ENCODE measurements around the gene FFAR1.

The FFAR1 gene

DNA sequence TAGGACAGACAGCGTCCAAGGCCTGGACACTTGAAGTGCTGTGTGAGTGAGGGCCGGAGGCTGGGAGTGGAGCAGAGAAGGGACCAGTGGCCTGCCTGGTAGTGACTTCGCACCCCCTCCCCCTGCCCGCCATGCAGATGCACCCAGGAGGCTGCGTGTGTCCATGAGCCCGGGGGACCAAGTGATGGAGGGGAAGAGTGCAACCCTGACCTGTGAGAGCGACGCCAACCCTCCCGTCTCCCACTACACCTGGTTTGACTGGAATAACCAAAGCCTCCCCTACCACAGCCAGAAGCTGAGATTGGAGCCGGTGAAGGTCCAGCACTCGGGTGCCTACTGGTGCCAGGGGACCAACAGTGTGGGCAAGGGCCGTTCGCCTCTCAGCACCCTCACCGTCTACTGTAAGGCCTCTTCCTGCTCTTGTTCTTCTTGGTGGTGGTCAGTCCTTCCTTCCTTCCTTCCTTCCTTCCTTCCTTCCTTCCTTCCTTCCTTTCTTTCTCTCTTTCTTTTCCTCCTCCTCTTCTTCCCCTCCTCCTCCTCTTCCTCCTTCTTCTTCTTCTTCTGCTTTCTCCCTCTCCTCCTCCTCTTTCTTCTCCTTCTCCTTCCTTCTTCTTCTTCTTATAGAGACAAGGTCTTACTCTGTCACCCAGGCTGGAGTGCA lies 6.0 kb upstream of the FFAR1 start:
- H2BK120ac ChIP-seq (ENCODE audit: low read depth, low read length): no peak overlapping the region
- H3K9me3 ChIP-seq (ENCODE audit: control insufficient read depth, low read length): no peaks in the 10 kb centered on the region
- H3K27ac ChIP-seq (ENCODE audit: low read length, poor library complexity, severe bottlenecking): no peak overlapping the region
- no peak overlapping the region for H2BK5ac ChIP-seq (ENCODE audit: low read depth, low read length, poor library complexity, severe bottlenecking)
- H3K4ac ChIP-seq (ENCODE audit: low read depth in 1 of 2, low read length in 2 of 2): no peak overlapping the region
- H3K4me2 ChIP-seq (ENCODE audit: low read length, poor library complexity, severe bottlenecking): no peak overlapping the region
- H4K91ac ChIP-seq (ENCODE audit: low read length): no peak overlapping the region
- H3K4me3 ChIP-seq (ENCODE audit: insufficient read depth in 1 of 2, low read depth in 1 of 2, low read length in 2 of 2): no peak overlapping the region
- no peak overlapping the region for H2BK15ac ChIP-seq (ENCODE audit: low read depth, poor library complexity, severe bottlenecking)
- no peak overlapping the region for H2AFZ ChIP-seq (ENCODE audit: low read depth, low read length)
- H3K9ac ChIP-seq (ENCODE audit: low read length): no peak overlapping the region
- H2BK12ac ChIP-seq (ENCODE audit: low read length in 2 of 2): no peak overlapping the region
- H2AK5ac ChIP-seq (ENCODE audit: low read length, severe bottlenecking): no peak overlapping the region
- H3K14ac ChIP-seq (ENCODE audit: low read length in 2 of 2): no peak overlapping the region
- H3K36me3 ChIP-seq (ENCODE audit: control insufficient read depth in 1 of 2, insufficient read depth in 2 of 2, low read depth in 1 of 2, low read length in 2 of 2): no peaks in the 10 kb centered on the region
- no peak overlapping the region for H4K8ac ChIP-seq (ENCODE audit: low read length)
- 89% methylated on average over 14 of the region's 14 CpGs for WGBS
- no peaks in the 10 kb centered on the region for H3K79me1 ChIP-seq (replicated peaks; ENCODE audit: low read length, poor library complexity, severe bottlenecking)
- no peak overlapping the region for H3K23ac ChIP-seq (ENCODE audit: low read length in 2 of 2)
- H3K4me1 ChIP-seq (ENCODE audit: control insufficient read depth, insufficient read depth, low read depth, low read length): no peaks in the 10 kb centered on the region
- H3K27me3 ChIP-seq (ENCODE audit: control insufficient read depth in 1 of 2, insufficient read depth in 1 of 2, low read length in 2 of 2): peaks cover 0 to 51% of the 10 kb centered on the region in 2 experiments
- no peak for DNase-seq
- H3K18ac ChIP-seq (ENCODE audit: low read depth in 1 of 2, low read length in 2 of 2): no peak overlapping the region

DNA sequence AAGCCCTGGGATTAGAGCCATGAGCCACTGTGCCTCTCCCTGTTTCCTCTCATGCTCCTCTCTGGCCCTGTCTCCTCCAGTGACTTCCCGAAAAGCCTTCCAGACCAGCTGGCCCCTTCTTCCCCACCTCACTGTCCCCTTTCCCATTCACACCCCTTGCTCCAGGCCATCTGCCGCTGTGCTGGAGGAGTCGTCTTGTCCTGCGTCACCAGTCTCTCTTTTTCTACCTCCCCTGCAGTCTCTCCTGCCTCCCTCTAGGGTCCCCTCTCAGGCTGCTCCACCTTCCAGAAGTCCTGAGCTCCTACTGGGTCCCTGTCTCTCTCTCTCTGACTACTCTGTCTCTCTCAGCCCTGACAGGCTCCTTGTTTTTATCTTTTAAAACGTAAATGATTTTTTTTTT lies 5.3 kb upstream of the FFAR1 start:
- H3K4me1 ChIP-seq (ENCODE audit: control insufficient read depth, insufficient read depth, low read depth, low read length): no peaks in the 10 kb centered on the region
- WGBS: 78% methylated on average over 5 of the region's 5 CpGs
- H2BK12ac ChIP-seq (ENCODE audit: low read length in 2 of 2): no peak overlapping the region
- H2BK5ac ChIP-seq (ENCODE audit: low read depth, low read length, poor library complexity, severe bottlenecking): no peak overlapping the region
- H3K27me3 ChIP-seq (ENCODE audit: control insufficient read depth in 1 of 2, insufficient read depth in 1 of 2, low read length in 2 of 2): peaks cover 0 to 53% of the 10 kb centered on the region in 2 experiments
- no peaks in the 10 kb centered on the region for H3K36me3 ChIP-seq (ENCODE audit: control insufficient read depth in 1 of 2, insufficient read depth in 2 of 2, low read depth in 1 of 2, low read length in 2 of 2)
- DNase-seq: no peak
- no peak overlapping the region for H3K18ac ChIP-seq (ENCODE audit: low read depth in 1 of 2, low read length in 2 of 2)
- no peak overlapping the region for H3K4ac ChIP-seq (ENCODE audit: low read depth in 1 of 2, low read length in 2 of 2)
- H2BK15ac ChIP-seq (ENCODE audit: low read depth, poor library complexity, severe bottlenecking): no peak overlapping the region
- H3K79me1 ChIP-seq (replicated peaks; ENCODE audit: low read length, poor library complexity, severe bottlenecking): no peaks in the 10 kb centered on the region
- H4K91ac ChIP-seq (ENCODE audit: low read length): no peak overlapping the region
- no peak overlapping the region for H2AK5ac ChIP-seq (ENCODE audit: low read length, severe bottlenecking)
- no peak overlapping the region for H3K14ac ChIP-seq (ENCODE audit: low read length in 2 of 2)
- no peak overlapping the region for H3K27ac ChIP-seq (ENCODE audit: low read length, poor library complexity, severe bottlenecking)
- no peak overlapping the region for H3K9ac ChIP-seq (ENCODE audit: low read length)
- H4K8ac ChIP-seq (ENCODE audit: low read length): no peak overlapping the region
- no peak overlapping the region for H2AFZ ChIP-seq (ENCODE audit: low read depth, low read length)
- no peak overlapping the region for H3K23ac ChIP-seq (ENCODE audit: low read length in 2 of 2)
- H2BK120ac ChIP-seq (ENCODE audit: low read depth, low read length): no peak overlapping the region
- no peaks in the 10 kb centered on the region for H3K9me3 ChIP-seq (ENCODE audit: control insufficient read depth, low read length)
- no peak overlapping the region for H3K4me2 ChIP-seq (ENCODE audit: low read length, poor library complexity, severe bottlenecking)
- H3K4me3 ChIP-seq (ENCODE audit: insufficient read depth in 1 of 2, low read depth in 1 of 2, low read length in 2 of 2): no peak overlapping the region

DNA sequence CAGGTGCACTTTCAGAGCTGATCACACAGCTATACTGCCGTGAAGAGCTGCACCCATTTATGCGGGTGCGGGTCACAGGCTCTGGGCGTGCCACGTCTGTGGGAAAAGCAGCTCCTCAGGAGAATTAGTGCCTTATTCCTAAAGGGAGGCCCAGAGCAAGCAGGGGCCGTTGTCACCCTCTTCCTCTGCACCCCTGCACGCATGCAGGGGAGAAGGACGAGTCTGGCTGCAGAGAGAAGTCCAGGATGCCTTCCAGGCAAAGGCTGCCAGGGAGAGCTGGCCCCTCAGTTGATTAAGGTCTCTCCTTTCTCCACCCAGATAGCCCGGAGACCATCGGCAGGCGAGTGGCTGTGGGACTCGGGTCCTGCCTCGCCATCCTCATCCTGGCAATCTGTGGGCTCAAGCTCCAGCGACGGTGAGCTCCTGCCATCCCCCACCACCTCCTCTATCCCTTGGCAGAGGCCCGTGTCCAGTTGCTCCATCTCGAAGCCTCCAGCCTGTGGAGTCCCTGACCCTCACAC lies 3.1 kb upstream of the FFAR1 start:
- no peak overlapping the region for H3K27ac ChIP-seq (ENCODE audit: low read length, poor library complexity, severe bottlenecking)
- no peak overlapping the region for H3K4me2 ChIP-seq (ENCODE audit: low read length, poor library complexity, severe bottlenecking)
- H2BK120ac ChIP-seq (ENCODE audit: low read depth, low read length): no peak overlapping the region
- no peak overlapping the region for H4K8ac ChIP-seq (ENCODE audit: low read length)
- peaks cover 6 to 72% of the 10 kb centered on the region in 2 experiments for H3K27me3 ChIP-seq (ENCODE audit: control insufficient read depth in 1 of 2, insufficient read depth in 1 of 2, low read length in 2 of 2)
- H3K79me1 ChIP-seq (replicated peaks; ENCODE audit: low read length, poor library complexity, severe bottlenecking): no peaks in the 10 kb centered on the region
- no peak overlapping the region for H3K23ac ChIP-seq (ENCODE audit: low read length in 2 of 2)
- no peak overlapping the region for H2BK15ac ChIP-seq (ENCODE audit: low read depth, poor library complexity, severe bottlenecking)
- H3K4me1 ChIP-seq (ENCODE audit: control insufficient read depth, insufficient read depth, low read depth, low read length): no peaks in the 10 kb centered on the region
- WGBS: 82% methylated on average over 17 of the region's 17 CpGs
- H2BK12ac ChIP-seq (ENCODE audit: low read length in 2 of 2): no peak overlapping the region
- H2AK5ac ChIP-seq (ENCODE audit: low read length, severe bottlenecking): no peak overlapping the region
- H3K9me3 ChIP-seq (ENCODE audit: control insufficient read depth, low read length): no peaks in the 10 kb centered on the region
- no peak overlapping the region for H4K91ac ChIP-seq (ENCODE audit: low read length)
- H3K18ac ChIP-seq (ENCODE audit: low read depth in 1 of 2, low read length in 2 of 2): no peak overlapping the region
- no peak overlapping the region for H3K14ac ChIP-seq (ENCODE audit: low read length in 2 of 2)
- no peak overlapping the region for H3K4ac ChIP-seq (ENCODE audit: low read depth in 1 of 2, low read length in 2 of 2)
- DNase-seq: no peak
- H3K4me3 ChIP-seq (ENCODE audit: insufficient read depth in 1 of 2, low read depth in 1 of 2, low read length in 2 of 2): no peak overlapping the region
- H2AFZ ChIP-seq (ENCODE audit: low read depth, low read length): no peak overlapping the region
- H3K9ac ChIP-seq (ENCODE audit: low read length): no peak overlapping the region
- no peak overlapping the region for H2BK5ac ChIP-seq (ENCODE audit: low read depth, low read length, poor library complexity, severe bottlenecking)
- no peaks in the 10 kb centered on the region for H3K36me3 ChIP-seq (ENCODE audit: control insufficient read depth in 1 of 2, insufficient read depth in 2 of 2, low read depth in 1 of 2, low read length in 2 of 2)

DNA sequence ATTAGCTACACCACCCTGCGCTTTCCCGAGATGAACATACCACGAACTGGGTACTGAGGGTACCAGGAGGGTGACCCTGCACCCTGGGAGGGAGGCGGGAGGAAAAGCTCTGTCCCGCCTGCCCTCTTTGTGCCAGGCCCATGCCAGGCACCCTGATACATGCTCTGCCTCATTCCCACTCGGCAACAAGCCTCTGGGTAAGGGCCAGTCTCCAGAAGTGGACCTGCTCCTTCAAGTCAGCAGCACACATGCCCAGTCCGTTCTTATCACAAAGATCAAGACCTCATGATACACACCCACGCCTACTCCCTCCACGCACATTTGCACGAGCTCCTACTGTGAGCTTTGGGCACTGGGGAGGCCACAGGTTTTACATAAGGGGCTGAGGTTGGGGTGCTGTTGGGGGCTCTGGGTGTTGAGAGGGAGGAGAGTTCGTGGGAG lies 2.0 kb upstream of the FFAR1 start:
- Histone ChIP-seq H3K27me3 (ENCODE audit: control insufficient read depth in 1 of 2, insufficient read depth in 1 of 2, low read length in 2 of 2) (peaks cover 6 to 75% of the 10 kb centered on the region in 2 experiments), H3K79me1 (replicated peaks; ENCODE audit: low read length, poor library complexity, severe bottlenecking) (no peaks in the 10 kb centered on the region), H3K4me3 (ENCODE audit: insufficient read depth in 1 of 2, low read depth in 1 of 2, low read length in 2 of 2) (no peak overlapping the region), H4K8ac (ENCODE audit: low read length) (no peak overlapping the region), H3K36me3 (ENCODE audit: control insufficient read depth in 1 of 2, insufficient read depth in 2 of 2, low read depth in 1 of 2, low read length in 2 of 2) (no peaks in the 10 kb centered on the region), H2AK5ac (ENCODE audit: low read length, severe bottlenecking) (no peak overlapping the region), H2BK15ac (ENCODE audit: low read depth, poor library complexity, severe bottlenecking) (no peak overlapping the region), H2BK120ac (ENCODE audit: low read depth, low read length) (no peak overlapping the region), H2BK5ac (ENCODE audit: low read depth, low read length, poor library complexity, severe bottlenecking) (no peak overlapping the region), H3K4me2 (ENCODE audit: low read length, poor library complexity, severe bottlenecking) (no peak overlapping the region), H3K4me1 (ENCODE audit: control insufficient read depth, insufficient read depth, low read depth, low read length) (no peaks in the 10 kb centered on the region), H2BK12ac (ENCODE audit: low read length in 2 of 2) (no peak overlapping the region), H4K91ac (ENCODE audit: low read length) (no peak overlapping the region), H2AFZ (ENCODE audit: low read depth, low read length) (no peak overlapping the region), H3K9ac (ENCODE audit: low read length) (no peak overlapping the region), H3K9me3 (ENCODE audit: control insufficient read depth, low read length) (no peaks in the 10 kb centered on the region), H3K27ac (ENCODE audit: low read length, poor library complexity, severe bottlenecking) (no peak overlapping the region), H3K4ac (ENCODE audit: low read depth in 1 of 2, low read length in 2 of 2) (no peak overlapping the region), H3K18ac (ENCODE audit: low read depth in 1 of 2, low read length in 2 of 2) (no peak overlapping the region), H3K14ac (ENCODE audit: low read length in 2 of 2) (no peak overlapping the region), H3K23ac (ENCODE audit: low read length in 2 of 2) (no peak overlapping the region)
- 89% methylated on average over 9 of the region's 11 CpGs for WGBS
- no peak for DNase-seq

Data from mesenchymal stem cell (in vitro differentiated cells and primary cell).